K562 (cell line): Measurements from ENCODE around the gene UBALD2. TPM values are rescaled to one million over a fixed set of nuclear protein-coding genes. Genes with fewer than 3 reads are reported as not detected.
A peak's percentile ranks its signal among the peaks of the same experiment; 100 is the strongest.

Experiments
- CXXC5 ChIP-seq: fragments of 250-450 bp; sonication (Bioruptor Pico); IDR thresholded peaks from 2 replicates; pipeline ENCODE4 v1.8.0; 2022; ENCODE audit warnings: inconsistent platforms, mild to moderate bottlenecking, moderate library complexity
- MEIS2 ChIP-seq: fragments of 450-650 bp; IDR thresholded peaks from 2 replicates; pipeline ENCODE4 v1.6.1; 2014; ENCODE audit warnings: mild to moderate bottlenecking; ENCODE audit not compliant: partially characterized antibody
- PHB2 ChIP-seq: fragments of 450-650 bp; IDR thresholded peaks from 2 replicates; pipeline ENCODE4 v1.6.1; 2017; ENCODE audit warnings: low read depth
- RHOXF2B ChIP-seq: fragments of 250-450 bp; sonication (Bioruptor Pico); conservative IDR thresholded peaks from 2 replicates; pipeline ENCODE4 v1.5.1; 2021
- SMAD4 ChIP-seq: fragments of 250-450 bp; sonication (Bioruptor Pico); conservative IDR thresholded peaks from 2 replicates; pipeline ENCODE4 v1.8.0; 2021; ENCODE audit warnings: inconsistent platforms, mild to moderate bottlenecking, moderate library complexity
- SOX6 ChIP-seq: fragments of 450-650 bp; IDR thresholded peaks from 2 replicates; pipeline ENCODE4 v1.6.1; 2014; ENCODE audit warnings: mild to moderate bottlenecking
- SPI1 ChIP-seq: IDR thresholded peaks from 2 replicates; pipeline ENCODE4 v1.6.1; 2011; ENCODE audit warnings: low read depth, low read length, control low read depth, borderline replicate concordance
- STAT5A ChIP-seq: IDR thresholded peaks from 2 replicates; pipeline ENCODE4 v1.6.1; 2012; ENCODE audit warnings: low read length, inconsistent platforms, borderline replicate concordance
- TBL1XR1 ChIP-seq, 2 experiments: IDR thresholded peaks; 2 replicates each; pipeline ENCODE4 v1.6.1; 2012; ENCODE audit warnings: improper control_type of control experiment in 2 of 2, low read length in 2 of 2, mild to moderate bottlenecking in 1 of 2
- TCF7 ChIP-seq: sonication (generic); IDR thresholded peaks from 2 replicates; pipeline ENCODE4 v1.6.1; 2016; ENCODE audit warnings: antibody characterized with exemption, borderline replicate concordance
- TRIM28 ChIP-seq: fragments of 450-650 bp; IDR thresholded peaks from 2 replicates; pipeline ENCODE4 v1.6.1; 2017
- WHSC1 ChIP-seq: IDR thresholded peaks from one replicate; pipeline ENCODE4 v1.6.1; 2012; ENCODE audit warnings: low read length, control low read depth, inconsistent platforms
- XRCC3 ChIP-seq: fragments of 450-650 bp; IDR thresholded peaks from 2 replicates; pipeline ENCODE4 v1.6.1; 2017; ENCODE audit warnings: mild to moderate bottlenecking, moderate library complexity
- ZBED1 ChIP-seq: IDR thresholded peaks from 2 replicates; pipeline ENCODE4 v1.6.1; 2014
- ZNF224 ChIP-seq: sonication (generic); formaldehyde crosslinking; IDR thresholded peaks from 2 replicates; pipeline ENCODE4 v1.8.0; 2022; ENCODE audit warnings: mild to moderate bottlenecking, missing genetic modification reagents
- ZSCAN32 ChIP-seq: fragments of 450-650 bp; formaldehyde crosslinking; IDR thresholded peaks from 2 replicates; pipeline ENCODE4 v1.4.0; 2020; ENCODE audit warnings: mild to moderate bottlenecking, moderate library complexity
- polyA plus RNA-seq, 8 experiments: library from polyadenylated mRNA; depleted of rRNA in 4 of 8; stranded (reverse) in 5 of 8; unstranded in 3 of 8; fragments of >200 nt; fragmentation: Nextera tagmentation in 2 of 8; fragmentation: Illumina TruSeq in 1 of 8; extraction: Ambion mirVana in 2 of 8; extraction: Trizol in 1 of 8; gene quantifications; 2 replicates each; pipeline versions ENCODE4 v1.2.1 to v1.2.3, GENCODE V29; 2011 to 2014; ENCODE audit warnings: inconsistent platforms in 1 of 8, missing spikeins in 1 of 8
- total RNA-seq, 7 experiments: library from RNA; depleted of rRNA in 6 of 7; stranded (reverse); fragments of >200 nt in 6 of 7; fragmentation: Illumina TruSeq in 2 of 7; extraction: Trizol in 2 of 7; gene quantifications; 2 replicates each; pipeline versions ENCODE4 v1.2.1 to v1.2.3, GENCODE V29; 2011 to 2021; ENCODE audit warnings: low replicate concordance in 1 of 7
- TF ChIP-seq, protein P1 (sequence below): fragments of 450-650 bp; IDR thresholded peaks from 2 replicates; pipeline ENCODE4 v1.6.1; 2017; ENCODE audit warnings: antibody characterized with exemption, mild to moderate bottlenecking
- TF ChIP-seq, protein P2 (sequence below): sonication (generic); formaldehyde crosslinking; IDR thresholded peaks from 2 replicates; pipeline ENCODE4 v1.9.0; 2022; ENCODE audit warnings: mild to moderate bottlenecking, missing genetic modification reagents
- TF ChIP-seq, protein P3 (sequence below): sonication (generic); formaldehyde crosslinking; IDR thresholded peaks from 2 replicates; pipeline ENCODE4 v1.8.0; 2022; ENCODE audit warnings: missing genetic modification reagents, mild to moderate bottlenecking, moderate library complexity, borderline replicate concordance
- TF ChIP-seq, protein P4 (sequence below): sonication (generic); formaldehyde crosslinking; IDR thresholded peaks from 2 replicates; pipeline ENCODE4 v1.8.1; 2023; ENCODE audit warnings: mild to moderate bottlenecking, missing genetic modification reagents

Gene UBALD2
- total and polyA plus RNA-seq, 9 of the 15 experiments (the other 6 are each of a cell fraction or from before 2014, with no cell fraction given): 2.3 to 94.1 (median 25.3) TPM

DNA sequence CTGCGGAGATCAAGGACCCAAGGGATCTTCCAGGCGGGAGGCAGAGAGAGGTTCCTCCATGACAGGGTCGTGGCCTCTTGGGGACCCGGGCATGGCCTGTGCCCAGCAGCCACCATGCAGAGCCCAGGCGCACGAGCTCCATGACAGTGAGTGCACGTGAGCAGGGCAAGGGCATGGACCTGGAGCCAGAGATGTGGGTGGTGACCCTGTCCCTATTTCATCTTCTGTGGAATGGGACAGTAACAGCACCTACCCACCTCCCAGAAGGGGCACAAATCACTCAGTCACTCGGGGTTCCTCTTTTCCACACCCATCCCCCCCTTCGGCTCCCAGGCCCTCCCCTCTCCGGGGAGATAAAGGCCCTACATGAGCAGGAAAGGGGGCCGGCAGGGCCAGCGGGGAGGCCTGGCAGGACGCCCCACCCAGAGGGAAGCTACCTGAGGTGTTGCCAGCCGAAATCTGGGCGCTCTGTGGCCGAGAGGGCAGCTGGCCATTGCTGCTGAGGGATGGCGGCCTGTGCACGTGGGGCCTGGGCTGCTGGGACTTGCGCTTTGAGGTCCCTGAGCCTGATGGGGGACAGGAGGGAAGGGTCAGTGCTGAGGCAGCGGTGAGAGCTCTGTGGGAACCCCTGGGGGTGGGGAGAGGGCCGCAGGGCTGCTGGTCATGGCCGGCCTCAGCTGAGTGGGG lies 10.4 kb downstream of the UBALD2 start (continued):
- TF ChIP-seq, protein P1, sequence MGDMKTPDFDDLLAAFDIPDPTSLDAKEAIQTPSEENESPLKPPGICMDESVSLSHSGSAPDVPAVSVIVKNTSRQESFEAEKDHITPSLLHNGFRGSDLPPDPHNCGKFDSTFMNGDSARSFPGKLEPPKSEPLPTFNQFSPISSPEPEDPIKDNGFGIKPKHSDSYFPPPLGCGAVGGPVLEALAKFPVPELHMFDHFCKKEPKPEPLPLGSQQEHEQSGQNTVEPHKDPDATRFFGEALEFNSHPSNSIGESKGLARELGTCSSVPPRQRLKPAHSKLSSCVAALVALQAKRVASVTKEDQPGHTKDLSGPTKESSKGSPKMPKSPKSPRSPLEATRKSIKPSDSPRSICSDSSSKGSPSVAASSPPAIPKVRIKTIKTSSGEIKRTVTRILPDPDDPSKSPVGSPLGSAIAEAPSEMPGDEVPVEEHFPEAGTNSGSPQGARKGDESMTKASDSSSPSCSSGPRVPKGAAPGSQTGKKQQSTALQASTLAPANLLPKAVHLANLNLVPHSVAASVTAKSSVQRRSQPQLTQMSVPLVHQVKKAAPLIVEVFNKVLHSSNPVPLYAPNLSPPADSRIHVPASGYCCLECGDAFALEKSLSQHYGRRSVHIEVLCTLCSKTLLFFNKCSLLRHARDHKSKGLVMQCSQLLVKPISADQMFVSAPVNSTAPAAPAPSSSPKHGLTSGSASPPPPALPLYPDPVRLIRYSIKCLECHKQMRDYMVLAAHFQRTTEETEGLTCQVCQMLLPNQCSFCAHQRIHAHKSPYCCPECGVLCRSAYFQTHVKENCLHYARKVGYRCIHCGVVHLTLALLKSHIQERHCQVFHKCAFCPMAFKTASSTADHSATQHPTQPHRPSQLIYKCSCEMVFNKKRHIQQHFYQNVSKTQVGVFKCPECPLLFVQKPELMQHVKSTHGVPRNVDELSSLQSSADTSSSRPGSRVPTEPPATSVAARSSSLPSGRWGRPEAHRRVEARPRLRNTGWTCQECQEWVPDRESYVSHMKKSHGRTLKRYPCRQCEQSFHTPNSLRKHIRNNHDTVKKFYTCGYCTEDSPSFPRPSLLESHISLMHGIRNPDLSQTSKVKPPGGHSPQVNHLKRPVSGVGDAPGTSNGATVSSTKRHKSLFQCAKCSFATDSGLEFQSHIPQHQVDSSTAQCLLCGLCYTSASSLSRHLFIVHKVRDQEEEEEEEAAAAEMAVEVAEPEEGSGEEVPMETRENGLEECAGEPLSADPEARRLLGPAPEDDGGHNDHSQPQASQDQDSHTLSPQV: no peak
- TF ChIP-seq ZBED1: no peak
- TF ChIP-seq ZNF224 (CRISPR knock-in tag): no peak
- TF ChIP-seq ZSCAN32 (CRISPR knock-in tag): no peak
- peak; percentile 88 for TF ChIP-seq SPI1
- TF ChIP-seq TBL1XR1 (IDR thresholded peaks at IDR 0.05; ENCODE audit: low read length in 2 of 2): no peak
- TF ChIP-seq SMAD4 (CRISPR knock-in tag): no peak
- TF ChIP-seq TCF7: no peak
- TF ChIP-seq RHOXF2B: no peak
- TF ChIP-seq, protein P2, sequence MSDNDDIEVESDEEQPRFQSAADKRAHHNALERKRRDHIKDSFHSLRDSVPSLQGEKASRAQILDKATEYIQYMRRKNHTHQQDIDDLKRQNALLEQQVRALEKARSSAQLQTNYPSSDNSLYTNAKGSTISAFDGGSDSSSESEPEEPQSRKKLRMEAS (CRISPR knock-in tag): peak; percentile 46; the same call in 1 of the 2 replicates
- TF ChIP-seq STAT5A: no peak
- TF ChIP-seq SOX6: no peak
- TF ChIP-seq, protein P3, sequence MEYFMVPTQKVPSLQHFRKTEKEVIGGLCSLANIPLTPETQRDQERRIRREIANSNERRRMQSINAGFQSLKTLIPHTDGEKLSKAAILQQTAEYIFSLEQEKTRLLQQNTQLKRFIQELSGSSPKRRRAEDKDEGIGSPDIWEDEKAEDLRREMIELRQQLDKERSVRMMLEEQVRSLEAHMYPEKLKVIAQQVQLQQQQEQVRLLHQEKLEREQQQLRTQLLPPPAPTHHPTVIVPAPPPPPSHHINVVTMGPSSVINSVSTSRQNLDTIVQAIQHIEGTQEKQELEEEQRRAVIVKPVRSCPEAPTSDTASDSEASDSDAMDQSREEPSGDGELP: peak; percentile 39; the same call in 1 of the 2 replicates
- peak; percentile 55 for TF ChIP-seq MEIS2
- TF ChIP-seq CXXC5 (CRISPR knock-in tag): no peak
- no peak for TF ChIP-seq PHB2
- no peak for TF ChIP-seq XRCC3
- TF ChIP-seq, protein P4, sequence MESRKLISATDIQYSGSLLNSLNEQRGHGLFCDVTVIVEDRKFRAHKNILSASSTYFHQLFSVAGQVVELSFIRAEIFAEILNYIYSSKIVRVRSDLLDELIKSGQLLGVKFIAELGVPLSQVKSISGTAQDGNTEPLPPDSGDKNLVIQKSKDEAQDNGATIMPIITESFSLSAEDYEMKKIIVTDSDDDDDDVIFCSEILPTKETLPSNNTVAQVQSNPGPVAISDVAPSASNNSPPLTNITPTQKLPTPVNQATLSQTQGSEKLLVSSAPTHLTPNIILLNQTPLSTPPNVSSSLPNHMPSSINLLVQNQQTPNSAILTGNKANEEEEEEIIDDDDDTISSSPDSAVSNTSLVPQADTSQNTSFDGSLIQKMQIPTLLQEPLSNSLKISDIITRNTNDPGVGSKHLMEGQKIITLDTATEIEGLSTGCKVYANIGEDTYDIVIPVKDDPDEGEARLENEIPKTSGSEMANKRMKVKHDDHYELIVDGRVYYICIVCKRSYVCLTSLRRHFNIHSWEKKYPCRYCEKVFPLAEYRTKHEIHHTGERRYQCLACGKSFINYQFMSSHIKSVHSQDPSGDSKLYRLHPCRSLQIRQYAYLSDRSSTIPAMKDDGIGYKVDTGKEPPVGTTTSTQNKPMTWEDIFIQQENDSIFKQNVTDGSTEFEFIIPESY (CRISPR knock-in tag): peak; percentile 96
- TF ChIP-seq TRIM28: no peak
- no peak for TF ChIP-seq WHSC1
